ENCODE results near the gene ADAD2.

DNA sequence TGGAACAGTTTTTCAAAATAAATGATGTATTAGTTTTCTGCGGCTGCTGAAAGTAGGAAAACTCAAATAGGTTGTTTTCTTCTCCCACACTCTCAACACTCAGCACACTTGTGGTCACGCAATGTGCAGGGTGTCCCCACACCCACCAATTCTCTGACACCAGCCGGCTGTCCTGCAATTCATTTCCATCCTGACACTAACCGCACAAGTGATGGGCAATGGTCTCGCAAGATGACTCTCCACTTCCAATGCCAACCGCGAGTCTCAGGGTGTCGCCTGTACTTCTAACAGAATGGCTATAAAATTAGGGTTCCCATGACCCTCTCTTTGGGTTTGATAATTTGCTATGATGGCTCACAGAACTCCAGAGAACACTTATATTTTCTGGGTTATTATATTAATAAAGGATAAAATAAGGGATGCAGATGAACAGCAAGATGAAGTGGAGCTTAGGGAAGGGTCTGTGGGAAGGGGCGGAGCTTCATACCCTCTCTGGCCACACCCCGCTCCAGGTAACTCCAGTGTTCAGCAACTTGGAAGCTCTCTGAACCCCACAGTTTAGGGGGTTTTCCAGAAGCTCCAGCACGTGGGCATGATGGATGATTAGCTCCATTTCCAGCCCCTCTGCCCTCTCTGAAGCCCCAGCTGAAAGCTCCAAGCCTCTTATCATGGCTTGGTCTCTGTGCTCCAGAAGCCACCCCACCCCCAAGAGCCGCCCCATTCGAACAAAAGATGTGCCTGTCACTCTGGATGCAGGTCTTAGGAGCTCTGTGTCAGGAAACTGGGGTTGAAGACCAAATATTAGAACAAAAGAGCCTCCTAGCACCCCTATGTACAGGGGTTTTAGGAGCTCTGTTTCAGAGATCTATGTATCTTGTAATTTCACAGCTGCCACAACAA lies 23.9 kb upstream of the ADAD2 start:
- TF ChIP-seq, protein P1, sequence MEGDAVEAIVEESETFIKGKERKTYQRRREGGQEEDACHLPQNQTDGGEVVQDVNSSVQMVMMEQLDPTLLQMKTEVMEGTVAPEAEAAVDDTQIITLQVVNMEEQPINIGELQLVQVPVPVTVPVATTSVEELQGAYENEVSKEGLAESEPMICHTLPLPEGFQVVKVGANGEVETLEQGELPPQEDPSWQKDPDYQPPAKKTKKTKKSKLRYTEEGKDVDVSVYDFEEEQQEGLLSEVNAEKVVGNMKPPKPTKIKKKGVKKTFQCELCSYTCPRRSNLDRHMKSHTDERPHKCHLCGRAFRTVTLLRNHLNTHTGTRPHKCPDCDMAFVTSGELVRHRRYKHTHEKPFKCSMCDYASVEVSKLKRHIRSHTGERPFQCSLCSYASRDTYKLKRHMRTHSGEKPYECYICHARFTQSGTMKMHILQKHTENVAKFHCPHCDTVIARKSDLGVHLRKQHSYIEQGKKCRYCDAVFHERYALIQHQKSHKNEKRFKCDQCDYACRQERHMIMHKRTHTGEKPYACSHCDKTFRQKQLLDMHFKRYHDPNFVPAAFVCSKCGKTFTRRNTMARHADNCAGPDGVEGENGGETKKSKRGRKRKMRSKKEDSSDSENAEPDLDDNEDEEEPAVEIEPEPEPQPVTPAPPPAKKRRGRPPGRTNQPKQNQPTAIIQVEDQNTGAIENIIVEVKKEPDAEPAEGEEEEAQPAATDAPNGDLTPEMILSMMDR (conservative IDR thresholded peaks at IDR 0.05 in 1 of 2, IDR thresholded peaks at IDR 0.05 in 1 of 2; ENCODE audit: extremely low read depth in 1 of 2, insufficient read depth in 1 of 2, low read depth in 1 of 2, low read length in 2 of 2) = no peak
- TF ChIP-seq EZH2 (IDR thresholded peaks at IDR 0.05; ENCODE audit: borderline replicate concordance, low read length) = no peak
